GM23338 (cell line): ENCODE measurements around the gene ST6GALNAC3.

Experiments used
- CREB1 ChIP-seq: fragments of 250-450 bp; sonication (Bioruptor Pico); IDR thresholded peaks from 2 replicates; pipeline ENCODE4 v1.5.0; 2020; ENCODE audit warnings: low read depth, mild to moderate bottlenecking, moderate library complexity
- CTCF ChIP-seq, 2 experiments: fragments of 200-600 bp in 1 of 2; sonication (generic) in 1 of 2; conservative IDR thresholded peaks; 2 replicates each; pipeline versions ENCODE4 v1.5.1 to v1.6.1; 2016 to 2017; ENCODE audit warnings: antibody characterized with exemption in 2 of 2, low read depth in 2 of 2, mild to moderate bottlenecking in 2 of 2, moderate library complexity in 1 of 2
- ETS1 ChIP-seq: IDR thresholded peaks from 2 replicates; pipeline ENCODE4 v1.6.1; 2016; ENCODE audit warnings: antibody characterized with exemption
- EZH2 ChIP-seq: fragments of 200-600 bp; sonication (generic); IDR thresholded peaks from one replicate; pipeline ENCODE4 v1.8.0; 2017; ENCODE audit warnings: antibody characterized with exemption, mild to moderate bottlenecking, low read depth; ENCODE audit not compliant: unreplicated experiment
- EZH2phosphoT487 ChIP-seq: fragments of 200-600 bp; sonication (generic); IDR thresholded peaks from one replicate; pipeline ENCODE4 v1.8.1; 2018; ENCODE audit warnings: antibody characterized with exemption; ENCODE audit not compliant: unreplicated experiment
- JUNB ChIP-seq: IDR thresholded peaks from one replicate; pipeline ENCODE4 v1.6.1; 2016; ENCODE audit warnings: antibody characterized with exemption; ENCODE audit not compliant: unreplicated experiment
- POLR2AphosphoS5 ChIP-seq: IDR thresholded peaks from 2 replicates; pipeline ENCODE4 v1.6.1; 2016; ENCODE audit warnings: antibody characterized with exemption, low read depth
- REST ChIP-seq: IDR thresholded peaks from one replicate; pipeline ENCODE4 v1.6.1; 2018; ENCODE audit warnings: antibody characterized with exemption; ENCODE audit not compliant: unreplicated experiment
- ZNF331 ChIP-seq: fragments of 250-450 bp; sonication (Bioruptor Pico); IDR thresholded peaks from 2 replicates; pipeline ENCODE4 v1.5.0; 2020; ENCODE audit warnings: low read depth, mild to moderate bottlenecking, moderate library complexity
- ZNF462 ChIP-seq: fragments of 250-450 bp; sonication (Bioruptor Pico); IDR thresholded peaks from 2 replicates; pipeline ENCODE4 v1.5.0; 2020; ENCODE audit warnings: mild to moderate bottlenecking, moderate library complexity

GRCh38 chr1:76340056-76340455 lies 265.5 kb downstream of the ST6GALNAC3 start:
- no peak for TF ChIP-seq EZH2
- no peak for TF ChIP-seq CTCF (conservative IDR thresholded peaks at IDR 0.05; ENCODE audit: low read depth in 2 of 2)
- no peak for TF ChIP-seq ZNF462
- TF ChIP-seq POLR2AphosphoS5 = no peak
- no peak for TF ChIP-seq CREB1
- no peak for TF ChIP-seq EZH2phosphoT487
- no peak for TF ChIP-seq REST
- TF ChIP-seq ZNF331 (CRISPR knock-in tag) = no peak
- no peak for TF ChIP-seq JUNB
- TF ChIP-seq ETS1 = no peak
